HT1080 (cell line): ENCODE data around the gene ATP8A1. TPM values are rescaled to one million over a fixed set of nuclear protein-coding genes. Genes with fewer than 3 reads are reported as not detected.
"Not testable (repeated sequence)": the region's sequence is repeated elsewhere in the genome, so short reads cannot be mapped to it uniquely, and the experiment has no call there.

Source experiments
- DNase-seq: peaks from one replicate; pipeline ENCODE4 v3.0.0-alpha.2; 2015; ENCODE audit warnings: low read depth
- total RNA-seq: library from RNA; depleted of rRNA; stranded (reverse); fragments of >200 nt; shearing (Covaris generic); gene quantifications from 2 replicates; pipeline ENCODE4 v1.2.3, GENCODE V29; 2014

The ATP8A1 gene
- total RNA-seq, 1 experiment from 2014 or later = 0.06 TPM

DNA sequence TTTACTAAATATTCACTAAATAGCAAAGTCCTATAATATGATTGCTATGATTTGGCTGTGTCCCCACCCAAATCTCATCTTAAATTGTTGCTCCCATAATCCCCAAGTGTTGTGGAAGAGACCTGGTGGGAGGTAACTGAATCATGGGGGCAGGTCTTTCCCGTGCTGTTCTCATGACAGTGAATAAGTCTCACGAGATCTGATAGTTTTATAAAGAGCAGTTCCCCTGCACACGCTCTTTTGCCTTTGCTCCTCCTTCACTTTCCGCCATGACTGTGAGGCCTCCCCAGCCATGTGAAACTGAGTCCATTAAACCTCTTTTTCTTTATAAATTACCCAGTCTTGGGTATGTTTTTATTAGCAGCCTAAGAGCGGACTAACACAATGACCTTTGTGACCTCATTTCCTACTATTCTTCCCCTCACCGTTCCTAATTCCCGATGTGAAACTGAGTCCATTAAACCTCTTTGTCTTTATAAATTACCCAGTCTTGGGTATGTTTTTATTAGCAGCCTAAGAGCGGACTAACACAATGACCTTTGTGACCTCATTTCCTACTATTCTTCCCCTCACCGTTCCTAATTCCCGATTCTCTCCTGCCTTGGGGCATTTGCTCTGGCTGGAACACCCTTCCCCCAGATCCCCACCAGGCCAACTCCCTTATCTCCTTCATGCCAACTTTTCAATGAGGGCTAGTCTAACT lies 4.2 kb downstream of the ATP8A1 start:
- not testable (repeated sequence) for DNase-seq

DNA sequence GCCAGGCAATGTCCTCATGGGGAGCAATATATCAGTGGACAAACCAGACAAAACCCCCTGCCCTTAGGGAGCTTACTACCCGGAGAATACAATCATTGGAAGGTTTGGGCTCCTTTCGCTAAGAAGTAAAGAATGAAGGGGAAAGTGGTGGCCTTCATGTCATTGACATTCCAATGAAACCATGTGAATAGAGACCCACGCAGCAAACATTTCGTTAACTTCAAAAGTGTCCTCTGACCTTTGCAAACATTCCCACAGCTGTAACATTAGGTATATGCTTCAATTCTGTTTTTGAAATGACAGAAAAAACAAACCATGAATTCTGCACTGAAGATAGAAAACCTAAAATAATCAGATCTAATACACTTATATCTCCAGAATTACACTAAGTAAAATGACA lies 7.0 kb downstream of the ATP8A1 start:
- DNase-seq = no peak

DNA sequence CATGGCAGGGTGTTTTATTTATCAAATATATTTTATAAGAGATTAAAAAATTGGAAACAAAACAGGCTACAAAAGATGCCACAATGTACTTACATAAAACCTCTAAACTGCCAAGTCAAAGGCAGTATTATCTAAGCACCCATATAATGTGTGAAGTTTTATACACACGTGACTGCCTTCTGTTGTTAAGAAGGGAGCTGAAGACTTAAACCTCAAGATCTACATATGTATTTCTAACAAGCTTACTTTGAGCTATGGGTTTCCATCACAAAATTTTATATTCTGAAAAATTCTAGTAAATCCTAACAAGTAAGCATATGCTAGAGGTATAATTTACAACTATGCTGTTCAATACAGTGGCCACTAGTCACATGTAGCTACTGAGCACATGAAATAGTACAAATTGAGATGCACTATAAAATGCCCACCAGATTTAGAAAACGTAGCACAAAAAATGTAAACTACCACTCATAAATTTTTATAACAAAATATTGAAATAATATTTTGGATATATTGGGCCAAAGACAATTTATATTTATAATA lies 9.8 kb downstream of the ATP8A1 start:
- no peak for DNase-seq

DNA sequence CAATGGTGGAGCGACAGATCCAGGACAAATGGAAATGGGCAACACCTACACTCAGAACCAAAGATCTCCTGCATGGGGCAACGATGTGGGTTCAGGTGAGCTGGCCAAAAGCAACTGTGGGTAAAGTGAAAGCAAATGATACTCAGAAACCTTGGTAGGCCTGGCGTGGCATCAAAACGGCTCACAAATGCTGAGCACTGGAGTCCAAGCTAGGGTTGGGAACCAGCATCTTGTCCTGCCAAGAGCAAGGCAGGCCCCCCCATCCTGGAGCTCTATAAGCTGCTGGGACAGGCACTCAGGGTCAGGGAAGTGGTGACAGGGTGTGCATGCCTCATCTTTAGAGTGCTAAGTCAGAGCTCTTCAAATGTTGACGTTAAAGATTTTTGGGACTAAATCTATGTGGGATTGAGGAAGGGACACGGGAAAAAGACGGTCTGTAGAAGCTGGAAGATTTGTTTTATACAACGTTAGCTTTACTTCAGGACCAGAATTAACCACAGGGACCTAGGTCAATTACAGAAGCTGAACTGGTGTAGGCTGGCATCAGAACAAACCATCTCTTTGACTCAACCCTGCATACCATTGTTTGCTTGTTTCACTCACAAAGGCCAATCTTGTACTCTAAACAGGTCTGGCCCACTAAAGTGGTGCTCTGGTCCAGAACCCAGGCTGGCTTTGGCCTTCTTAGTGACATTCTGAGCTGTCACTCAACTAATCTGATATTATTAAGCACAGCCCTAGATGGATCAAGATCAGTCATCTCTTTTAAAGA lies 10.7 kb downstream of the ATP8A1 start:
- no peak for DNase-seq

DNA sequence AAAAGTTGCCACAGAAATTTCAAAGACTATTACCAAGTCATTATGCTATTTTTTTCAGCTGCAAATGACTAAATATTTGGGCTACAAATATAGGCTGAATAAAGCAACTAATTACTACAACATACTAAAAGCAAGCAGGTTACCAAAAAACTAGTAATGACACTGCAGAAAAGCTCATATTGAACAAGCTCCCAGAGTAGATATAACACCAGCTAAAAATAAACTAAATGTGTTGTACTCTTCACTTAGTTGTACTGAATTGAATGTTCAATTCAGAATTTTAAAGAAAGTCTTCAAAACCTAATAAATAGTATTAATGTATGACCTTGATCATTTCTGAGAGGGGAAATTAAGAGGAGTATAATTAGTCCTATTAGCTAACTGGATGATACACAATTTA lies 12.0 kb downstream of the ATP8A1 start:
- DNase-seq = no peak

DNA sequence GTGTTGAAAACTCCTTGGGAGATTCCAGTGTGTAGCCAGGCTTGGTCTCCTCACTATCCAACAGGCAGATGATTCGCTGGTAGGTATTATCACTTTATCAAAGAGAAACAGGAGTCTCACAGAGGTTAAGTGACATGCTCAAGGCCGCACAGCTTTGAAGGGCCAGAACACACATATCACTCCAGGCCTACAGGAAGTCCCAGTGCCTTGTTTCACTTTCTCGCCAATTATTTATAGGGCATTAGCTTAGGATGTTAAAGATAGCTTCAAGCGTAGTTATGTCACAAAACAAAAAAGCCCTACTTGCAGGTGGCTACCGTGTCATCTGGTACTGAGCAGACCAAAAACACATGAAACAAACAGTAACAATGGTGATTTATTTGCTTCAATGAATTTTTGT lies 13.2 kb downstream of the ATP8A1 start:
- DNase-seq = no peak

DNA sequence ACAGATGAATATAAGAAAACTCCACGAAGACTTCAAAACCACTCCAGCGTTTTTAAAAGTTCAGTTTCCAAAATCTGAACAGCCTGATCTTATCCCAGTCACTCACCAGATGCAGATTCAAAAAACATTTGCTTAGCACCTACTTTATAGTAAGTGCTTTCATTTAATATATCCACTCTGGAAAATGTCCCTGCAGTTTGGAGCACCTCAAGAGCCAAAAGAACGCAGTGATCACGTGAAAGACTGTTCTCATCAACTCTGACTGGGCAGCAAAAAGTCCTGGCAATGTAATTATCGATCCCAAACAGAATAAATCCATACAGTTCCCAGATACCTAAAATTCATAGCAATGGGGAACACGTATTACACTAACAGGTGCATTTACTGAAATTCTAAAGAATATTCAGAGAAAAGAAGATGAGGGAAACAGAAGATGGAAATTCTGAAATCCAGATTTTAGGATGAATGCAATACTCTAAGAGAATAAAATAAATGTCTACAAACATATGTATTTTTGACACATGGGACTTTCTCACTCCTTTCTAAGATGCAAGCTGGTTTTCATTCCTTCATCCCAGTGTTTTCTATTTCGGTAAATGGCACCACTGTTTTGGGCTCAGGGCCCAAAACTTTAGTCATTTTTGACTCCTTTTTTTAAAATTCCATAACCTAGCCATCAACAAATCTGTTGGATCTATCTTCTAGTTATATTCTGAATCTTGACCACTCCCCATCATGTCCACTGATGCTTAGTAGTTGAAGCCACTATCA lies 13.9 kb downstream of the ATP8A1 start:
- DNase-seq = no peak

DNA sequence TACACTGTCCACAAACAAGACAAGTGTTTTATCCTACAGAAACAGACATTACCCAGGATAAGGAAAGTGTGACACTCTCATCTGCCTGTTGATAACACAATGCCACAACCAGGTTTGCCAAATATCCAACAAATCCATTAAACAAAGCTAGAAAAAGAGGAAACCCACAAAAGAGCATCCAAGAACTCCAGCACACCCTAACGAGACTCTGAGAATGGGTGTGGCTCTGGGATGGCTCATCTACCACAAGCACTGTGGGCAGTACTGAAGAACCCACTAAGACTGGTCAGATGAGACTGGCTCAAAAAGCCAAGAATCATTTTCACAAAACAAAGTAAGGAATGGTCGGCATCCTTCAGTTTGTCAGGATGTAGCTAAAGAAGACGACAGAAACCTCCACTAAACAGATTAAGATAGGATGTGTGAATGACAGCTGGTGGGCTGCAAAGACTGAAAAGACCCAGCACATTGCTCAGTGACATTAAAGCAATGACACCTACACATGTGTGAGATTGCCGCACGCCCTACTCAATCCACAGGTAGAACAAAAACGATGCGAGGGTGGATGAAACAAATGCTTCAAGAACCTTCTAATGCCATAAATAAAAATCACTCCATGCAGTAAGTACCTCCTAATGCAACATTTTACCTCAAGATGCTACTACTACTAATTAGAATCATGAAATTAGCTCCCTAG lies 14.7 kb downstream of the ATP8A1 start:
- DNase-seq = no peak

DNA sequence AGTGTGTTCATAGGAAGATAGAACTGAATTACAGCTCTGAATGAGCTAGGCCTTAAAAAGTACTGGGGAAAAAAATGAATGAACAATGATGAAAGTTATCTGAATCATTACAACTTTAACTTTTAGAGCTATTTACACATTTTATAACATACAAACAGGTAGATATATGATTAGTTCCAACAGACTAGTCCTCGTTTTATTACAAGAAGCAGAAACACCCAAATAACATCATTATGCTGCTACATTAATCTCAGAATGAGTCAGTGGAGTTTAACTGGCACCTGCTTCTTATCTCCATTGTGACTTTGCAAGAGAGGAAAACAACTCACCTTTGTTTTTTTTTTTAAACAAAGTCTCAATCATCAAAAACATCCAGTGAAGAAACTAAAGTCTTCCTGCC lies 15.2 kb downstream of the ATP8A1 start:
- DNase-seq = no peak

DNA sequence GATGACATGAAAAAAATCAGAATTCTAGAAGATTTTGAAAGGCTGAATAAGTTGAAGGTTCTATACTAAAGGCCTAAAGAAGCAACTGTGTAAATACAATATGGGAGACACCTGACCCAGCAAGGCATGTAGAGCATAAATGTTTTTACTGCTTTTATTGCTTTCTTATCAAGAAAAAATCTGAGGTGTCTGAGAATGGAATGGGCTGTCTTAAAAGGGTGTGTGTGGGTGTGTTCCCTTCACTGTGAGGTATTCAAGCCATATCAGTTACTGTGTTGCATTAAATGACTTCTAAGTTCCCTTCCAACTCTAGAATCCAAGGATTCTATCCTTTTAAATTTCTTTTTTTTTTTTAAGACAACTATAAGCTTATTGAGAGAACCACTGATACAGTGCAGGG lies 15.7 kb downstream of the ATP8A1 start:
- DNase-seq = no peak

DNA sequence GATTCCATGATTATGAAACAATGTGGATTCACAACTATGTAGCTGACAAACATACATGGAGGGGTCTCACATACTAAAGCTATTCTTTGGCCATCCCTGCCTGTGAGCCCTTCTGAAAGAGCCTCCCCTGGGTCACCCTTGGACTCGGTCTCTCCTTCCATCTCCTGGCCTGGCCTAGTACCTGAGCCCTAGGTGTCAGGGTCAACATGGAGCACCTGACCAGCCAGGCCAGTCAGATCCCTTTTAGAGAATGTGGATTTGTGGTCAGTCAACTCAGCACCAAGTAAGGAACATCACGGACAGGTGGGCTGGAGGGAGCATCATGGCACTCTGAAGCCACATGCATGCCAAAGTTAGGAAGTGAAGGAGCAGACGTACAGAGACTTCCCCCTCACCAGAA lies 16.3 kb downstream of the ATP8A1 start:
- DNase-seq = no peak

DNA sequence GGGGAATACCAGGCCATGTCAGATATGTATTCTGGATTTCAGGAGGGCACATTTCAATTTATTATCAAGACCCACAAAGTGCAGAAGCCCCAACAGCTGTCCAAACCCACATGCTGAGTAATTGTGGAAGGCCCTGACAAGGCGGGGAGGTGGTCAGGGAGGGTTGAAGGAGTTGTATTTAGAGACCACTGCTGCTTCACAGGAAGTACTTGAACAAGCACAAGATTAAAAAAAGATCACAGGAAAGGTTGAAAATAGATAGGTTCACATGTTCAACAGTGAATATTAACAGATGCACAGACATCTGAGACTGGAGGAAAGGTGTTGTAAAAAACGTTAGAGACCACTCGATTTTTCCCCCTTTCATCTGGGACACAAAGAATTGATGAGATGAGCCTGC lies 17.9 kb downstream of the ATP8A1 start:
- DNase-seq = no peak

DNA sequence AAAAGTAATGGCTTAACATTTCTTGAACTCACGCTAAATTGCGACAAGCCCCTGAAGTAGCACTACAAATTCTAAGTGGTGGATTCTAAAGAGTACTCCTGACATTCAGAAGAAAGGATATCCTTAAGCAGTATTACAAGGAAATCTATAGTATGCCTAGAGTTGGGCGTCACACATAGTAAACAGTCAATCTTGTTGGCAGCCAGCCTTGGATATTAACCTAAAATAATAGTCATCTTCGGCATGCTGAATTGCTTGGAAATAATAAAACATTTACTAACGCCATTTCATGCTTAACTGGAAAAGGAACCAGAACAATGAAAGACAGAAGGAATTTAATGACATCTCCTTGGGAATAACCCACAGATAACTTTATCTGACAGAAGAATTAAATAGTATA lies 18.6 kb downstream of the ATP8A1 start:
- DNase-seq = no peak

DNA sequence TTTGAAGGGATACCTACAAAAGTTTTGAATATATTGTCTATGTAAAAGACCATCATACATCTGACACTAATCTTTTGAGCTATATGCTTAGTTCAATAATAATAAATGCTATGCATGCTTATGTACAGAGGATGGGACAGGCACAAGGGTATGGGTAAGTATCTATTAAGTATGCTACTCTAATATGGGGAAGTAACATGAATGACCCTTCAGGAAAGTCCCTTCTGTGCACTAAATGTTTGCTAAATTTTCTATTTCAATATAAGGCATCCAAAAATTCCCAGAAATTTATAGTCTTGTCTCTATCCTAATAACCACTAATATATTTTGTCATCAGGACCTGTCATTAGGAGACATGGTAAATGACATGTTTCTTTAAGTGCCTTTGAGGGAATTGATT lies 19.0 kb downstream of the ATP8A1 start:
- DNase-seq = no peak

DNA sequence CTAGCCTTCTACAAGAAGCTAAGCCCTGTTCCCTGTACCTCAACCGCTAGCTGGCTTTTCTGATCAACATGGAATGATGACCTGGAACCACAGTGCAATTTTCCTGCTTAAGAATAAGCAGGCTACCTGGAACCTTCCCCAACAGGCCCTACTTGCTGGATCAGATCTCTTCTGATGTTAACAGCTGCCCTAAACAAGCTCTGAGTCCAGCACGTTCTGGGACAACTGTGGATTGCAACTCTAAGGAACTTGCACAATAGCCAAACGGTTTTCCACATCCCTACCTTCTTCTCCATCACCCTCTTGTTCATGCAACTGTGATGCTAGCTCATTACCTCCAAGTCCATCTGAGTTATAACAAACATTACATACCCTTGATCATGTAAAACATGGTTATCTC lies 19.8 kb downstream of the ATP8A1 start:
- no peak for DNase-seq

DNA sequence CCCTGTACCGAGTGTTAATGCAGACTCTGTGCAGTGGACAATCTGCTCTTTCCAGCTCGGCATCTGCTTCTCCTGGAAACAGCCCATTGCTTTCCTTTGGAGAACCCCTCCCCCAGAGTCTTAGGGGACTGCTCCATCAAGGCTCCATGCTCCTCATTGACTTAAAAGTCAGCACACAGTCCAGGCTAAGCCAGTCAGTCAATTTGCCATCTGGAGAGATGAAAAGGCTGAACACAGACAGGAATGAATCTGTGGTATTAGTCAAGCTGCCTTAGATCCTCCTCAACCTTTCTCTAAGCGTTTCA lies 20.3 kb downstream of the ATP8A1 start:
- no peak for DNase-seq

DNA sequence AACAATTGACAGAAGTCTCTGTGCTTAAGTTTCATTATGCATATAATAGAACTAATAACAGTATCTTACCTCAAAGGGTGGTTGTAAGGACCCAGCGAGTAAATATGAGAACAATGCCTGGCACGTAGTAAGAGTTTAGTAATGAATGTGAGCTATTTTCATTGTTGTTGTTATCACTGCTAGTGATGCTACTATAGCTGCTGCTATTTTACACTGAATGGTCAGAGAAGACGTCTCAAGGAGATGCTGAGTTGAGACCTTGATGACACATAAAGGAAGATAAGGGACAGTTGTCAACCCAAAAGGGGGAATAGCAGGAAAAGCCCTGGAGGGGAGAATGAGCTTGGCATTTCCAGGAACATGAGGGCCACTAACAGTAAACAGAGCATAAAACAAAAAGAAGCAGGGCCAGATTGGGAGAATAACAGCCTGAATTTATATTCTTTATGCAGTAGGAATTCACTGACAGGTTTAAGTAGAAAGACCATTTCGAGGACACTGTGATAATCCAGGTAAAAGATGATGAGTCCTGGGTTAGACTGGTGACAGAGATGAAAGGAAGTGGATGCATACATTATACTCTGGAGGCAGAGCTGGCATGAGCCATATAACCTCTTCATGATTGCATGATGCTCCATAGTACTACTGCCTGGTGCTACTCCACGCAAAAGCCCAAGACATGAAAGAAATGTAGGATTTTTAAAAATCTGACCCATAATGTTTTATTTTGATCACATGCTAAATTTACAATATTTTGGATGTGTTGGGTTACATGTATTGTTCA lies 23.1 kb downstream of the ATP8A1 start:
- no peak for DNase-seq

DNA sequence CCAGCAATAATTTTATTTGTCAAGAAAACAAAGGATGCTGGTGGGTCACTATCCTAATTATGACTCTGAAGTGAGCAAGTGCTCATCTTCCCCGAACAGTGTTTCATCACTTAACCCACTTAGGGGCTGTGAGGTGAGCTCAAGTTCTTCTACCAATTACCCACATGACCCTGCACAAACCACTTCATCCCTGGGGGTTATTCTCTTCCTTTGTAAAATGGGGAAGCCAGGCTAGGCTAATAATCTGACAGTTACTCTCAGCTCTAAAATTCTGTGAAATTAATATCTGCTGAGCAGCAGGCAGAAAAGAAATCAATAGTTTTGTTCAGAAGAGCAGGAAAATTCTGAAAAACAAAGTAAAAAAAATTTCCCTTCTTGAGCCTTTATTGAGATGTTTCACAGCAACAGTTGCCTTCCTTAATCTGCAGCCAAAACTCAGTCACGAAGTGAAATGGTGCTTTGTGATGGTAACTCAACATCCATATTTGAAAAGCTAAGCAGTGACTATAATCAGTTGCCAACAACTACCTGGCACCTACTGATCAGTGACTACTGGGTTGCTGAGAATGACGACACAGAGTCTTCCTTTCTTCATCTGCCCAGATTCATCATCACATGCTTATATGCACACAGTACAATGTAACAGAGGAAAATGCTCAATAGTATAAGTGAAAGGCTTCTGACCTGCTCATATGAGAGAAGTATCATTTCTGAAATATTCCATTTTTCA lies 24.1 kb downstream of the ATP8A1 start:
- no peak for DNase-seq

DNA sequence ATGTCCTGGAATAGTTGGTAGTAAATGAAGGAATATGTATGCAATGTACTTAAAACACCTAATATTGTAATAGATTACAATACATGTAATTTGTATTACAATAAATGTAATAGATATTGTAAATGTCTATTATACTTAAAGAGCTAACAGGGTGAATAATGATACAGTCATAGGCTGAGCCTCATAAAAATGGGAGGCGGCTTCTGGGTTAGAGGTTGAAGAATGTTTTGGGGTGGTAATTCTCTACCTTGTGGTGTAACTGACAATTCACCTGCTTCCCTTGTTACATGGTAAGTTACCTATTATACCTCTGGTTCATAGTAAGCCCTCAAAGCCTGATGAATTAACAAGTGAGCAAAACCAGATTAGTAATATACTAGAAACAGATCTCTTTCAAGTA lies 26.0 kb downstream of the ATP8A1 start:
- no peak for DNase-seq

DNA sequence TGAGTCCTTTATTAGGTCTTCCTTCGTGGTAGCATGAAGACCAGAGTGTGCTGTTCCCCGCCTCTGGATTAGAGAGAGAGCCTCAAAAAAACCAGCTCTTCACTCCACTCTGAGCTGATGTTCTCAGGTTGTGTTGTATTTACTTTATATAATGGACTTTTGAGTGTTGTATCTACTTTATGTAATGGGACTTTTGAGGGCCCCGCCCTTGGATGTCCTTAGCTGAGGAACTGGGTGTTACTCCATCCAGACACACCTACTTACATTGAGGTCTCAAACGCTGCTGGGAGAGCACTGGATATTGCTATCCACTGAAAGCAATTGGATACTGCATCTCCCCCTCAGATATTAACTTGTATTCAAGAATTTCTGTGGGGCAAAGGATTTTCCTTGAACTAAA lies 28.2 kb downstream of the ATP8A1 start:
- DNase-seq = no peak
